ENCODE results near the gene MTUS2. TPM values are rescaled to one million over a fixed set of nuclear protein-coding genes. Genes with fewer than 3 reads are reported as not detected.

Gene MTUS2
- total and polyA plus RNA-seq, 4 donors = under 0.01 to 0.70 (median 0.15) TPM

DNA sequence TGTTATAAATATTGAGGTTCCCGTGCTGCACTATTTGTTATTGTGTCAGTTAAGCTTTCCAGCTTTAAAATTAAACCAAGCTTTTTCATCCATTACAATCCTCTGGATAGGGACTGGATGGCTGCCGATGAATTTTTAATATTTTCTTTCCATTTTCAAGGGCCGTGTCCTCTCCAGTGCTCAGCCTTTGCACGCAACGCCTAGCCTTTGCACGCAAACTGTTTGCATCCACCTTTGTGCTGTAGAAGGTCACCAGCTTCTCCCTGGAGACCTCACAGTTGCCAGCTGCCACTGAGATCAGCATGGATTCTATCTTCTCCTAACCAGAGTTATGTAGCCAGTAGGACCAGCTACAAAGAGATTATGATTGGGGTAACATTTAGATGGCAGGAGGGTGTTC lies 534.9 kb downstream of the MTUS2 start:
- Histone ChIP-seq H3K9ac (ENCODE audit: low read depth in 1 of 2, low read length in 2 of 2) (no peak overlapping the region), H3K9me3 (ENCODE audit: control insufficient read depth in 4 of 4, low read length in 3 of 4) (no peaks in the 10 kb centered on the region), H3K27ac (ENCODE audit: low read depth in 1 of 2, low read length in 2 of 2) (no peak overlapping the region), H3K27me3 (ENCODE audit: control insufficient read depth in 4 of 4, insufficient read depth in 4 of 4, low read length in 3 of 4) (no peaks in the 10 kb centered on the region), H3K4me3 (ENCODE audit: low read depth in 1 of 3, low read length in 3 of 3) (no peak overlapping the region), H3K36me3 (ENCODE audit: control insufficient read depth in 4 of 4, insufficient read depth in 3 of 4, low read depth in 1 of 4, low read length in 3 of 4) (no peaks in the 10 kb centered on the region), H3K4me1 (ENCODE audit: control insufficient read depth in 4 of 4, insufficient read depth in 4 of 4, low read length in 3 of 4) (no peaks in the 10 kb centered on the region)
- TF ChIP-seq, protein P1, sequence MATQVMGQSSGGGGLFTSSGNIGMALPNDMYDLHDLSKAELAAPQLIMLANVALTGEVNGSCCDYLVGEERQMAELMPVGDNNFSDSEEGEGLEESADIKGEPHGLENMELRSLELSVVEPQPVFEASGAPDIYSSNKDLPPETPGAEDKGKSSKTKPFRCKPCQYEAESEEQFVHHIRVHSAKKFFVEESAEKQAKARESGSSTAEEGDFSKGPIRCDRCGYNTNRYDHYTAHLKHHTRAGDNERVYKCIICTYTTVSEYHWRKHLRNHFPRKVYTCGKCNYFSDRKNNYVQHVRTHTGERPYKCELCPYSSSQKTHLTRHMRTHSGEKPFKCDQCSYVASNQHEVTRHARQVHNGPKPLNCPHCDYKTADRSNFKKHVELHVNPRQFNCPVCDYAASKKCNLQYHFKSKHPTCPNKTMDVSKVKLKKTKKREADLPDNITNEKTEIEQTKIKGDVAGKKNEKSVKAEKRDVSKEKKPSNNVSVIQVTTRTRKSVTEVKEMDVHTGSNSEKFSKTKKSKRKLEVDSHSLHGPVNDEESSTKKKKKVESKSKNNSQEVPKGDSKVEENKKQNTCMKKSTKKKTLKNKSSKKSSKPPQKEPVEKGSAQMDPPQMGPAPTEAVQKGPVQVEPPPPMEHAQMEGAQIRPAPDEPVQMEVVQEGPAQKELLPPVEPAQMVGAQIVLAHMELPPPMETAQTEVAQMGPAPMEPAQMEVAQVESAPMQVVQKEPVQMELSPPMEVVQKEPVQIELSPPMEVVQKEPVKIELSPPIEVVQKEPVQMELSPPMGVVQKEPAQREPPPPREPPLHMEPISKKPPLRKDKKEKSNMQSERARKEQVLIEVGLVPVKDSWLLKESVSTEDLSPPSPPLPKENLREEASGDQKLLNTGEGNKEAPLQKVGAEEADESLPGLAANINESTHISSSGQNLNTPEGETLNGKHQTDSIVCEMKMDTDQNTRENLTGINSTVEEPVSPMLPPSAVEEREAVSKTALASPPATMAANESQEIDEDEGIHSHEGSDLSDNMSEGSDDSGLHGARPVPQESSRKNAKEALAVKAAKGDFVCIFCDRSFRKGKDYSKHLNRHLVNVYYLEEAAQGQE (IDR thresholded peaks at IDR 0.05) = no peak
- no peak for TF ChIP-seq HNF4A (conservative IDR thresholded peaks at IDR 0.05)
- WGBS = 86% methylated on average over 6 of the region's 6 CpGs
- DNase-seq (ENCODE audit: low spot score) = no peak

DNA sequence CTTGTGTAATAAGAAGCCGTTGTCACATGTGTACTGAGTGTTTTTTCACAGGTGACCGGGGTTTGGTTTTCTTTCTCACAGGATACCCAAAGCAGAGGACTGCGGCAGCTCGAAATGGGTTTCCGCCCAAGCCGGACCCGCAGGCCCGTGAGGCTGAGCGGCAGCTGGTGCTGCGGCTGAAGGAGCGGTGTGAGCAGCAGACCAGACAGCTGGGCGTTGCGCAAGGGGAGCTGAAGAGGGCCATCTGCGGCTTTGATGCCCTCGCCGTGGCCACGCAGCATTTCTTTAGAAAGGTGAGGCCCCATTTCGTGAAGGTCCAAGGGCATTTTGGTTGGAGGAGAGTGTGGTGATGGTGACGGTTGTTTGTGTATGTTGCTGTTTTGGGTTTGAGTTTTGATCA lies 539.0 kb downstream of the MTUS2 start:
- TF ChIP-seq HNF4G (IDR thresholded peaks at IDR 0.05) (no peak), HNF4A (conservative IDR thresholded peaks at IDR 0.05) (no peak), FOXA2 (IDR thresholded peaks at IDR 0.05) (no peak), YY1 (IDR thresholded peaks at IDR 0.05) (no peak), TAF1 (conservative IDR thresholded peaks at IDR 0.05) (no peak), FOXA1 (IDR thresholded peaks at IDR 0.05) (no peak), RAD21 (IDR thresholded peaks at IDR 0.05) (no peak), RXRA (IDR thresholded peaks at IDR 0.05) (no peak), NR2F2 (IDR thresholded peaks at IDR 0.05) (no peak), JUND (IDR thresholded peaks at IDR 0.05) (no peak), EGR1 (IDR thresholded peaks at IDR 0.05; ENCODE audit: low read depth in 2 of 2) (no peak), GABPA (IDR thresholded peaks at IDR 0.05 in 1 of 2, conservative IDR thresholded peaks at IDR 0.05 in 1 of 2) (no peak), SP1 (IDR thresholded peaks at IDR 0.05) (no peak)
- TF ChIP-seq, protein P2, sequence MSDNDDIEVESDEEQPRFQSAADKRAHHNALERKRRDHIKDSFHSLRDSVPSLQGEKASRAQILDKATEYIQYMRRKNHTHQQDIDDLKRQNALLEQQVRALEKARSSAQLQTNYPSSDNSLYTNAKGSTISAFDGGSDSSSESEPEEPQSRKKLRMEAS (IDR thresholded peaks at IDR 0.05) = no peak
- TF ChIP-seq, protein P3, sequence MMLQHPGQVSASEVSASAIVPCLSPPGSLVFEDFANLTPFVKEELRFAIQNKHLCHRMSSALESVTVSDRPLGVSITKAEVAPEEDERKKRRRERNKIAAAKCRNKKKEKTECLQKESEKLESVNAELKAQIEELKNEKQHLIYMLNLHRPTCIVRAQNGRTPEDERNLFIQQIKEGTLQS (IDR thresholded peaks at IDR 0.05) = no peak
- TF ChIP-seq, protein P4, sequence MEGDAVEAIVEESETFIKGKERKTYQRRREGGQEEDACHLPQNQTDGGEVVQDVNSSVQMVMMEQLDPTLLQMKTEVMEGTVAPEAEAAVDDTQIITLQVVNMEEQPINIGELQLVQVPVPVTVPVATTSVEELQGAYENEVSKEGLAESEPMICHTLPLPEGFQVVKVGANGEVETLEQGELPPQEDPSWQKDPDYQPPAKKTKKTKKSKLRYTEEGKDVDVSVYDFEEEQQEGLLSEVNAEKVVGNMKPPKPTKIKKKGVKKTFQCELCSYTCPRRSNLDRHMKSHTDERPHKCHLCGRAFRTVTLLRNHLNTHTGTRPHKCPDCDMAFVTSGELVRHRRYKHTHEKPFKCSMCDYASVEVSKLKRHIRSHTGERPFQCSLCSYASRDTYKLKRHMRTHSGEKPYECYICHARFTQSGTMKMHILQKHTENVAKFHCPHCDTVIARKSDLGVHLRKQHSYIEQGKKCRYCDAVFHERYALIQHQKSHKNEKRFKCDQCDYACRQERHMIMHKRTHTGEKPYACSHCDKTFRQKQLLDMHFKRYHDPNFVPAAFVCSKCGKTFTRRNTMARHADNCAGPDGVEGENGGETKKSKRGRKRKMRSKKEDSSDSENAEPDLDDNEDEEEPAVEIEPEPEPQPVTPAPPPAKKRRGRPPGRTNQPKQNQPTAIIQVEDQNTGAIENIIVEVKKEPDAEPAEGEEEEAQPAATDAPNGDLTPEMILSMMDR (IDR thresholded peaks at IDR 0.05; ENCODE audit: low read depth, low read length, missing input control) = no peak
- TF ChIP-seq, protein P5, sequence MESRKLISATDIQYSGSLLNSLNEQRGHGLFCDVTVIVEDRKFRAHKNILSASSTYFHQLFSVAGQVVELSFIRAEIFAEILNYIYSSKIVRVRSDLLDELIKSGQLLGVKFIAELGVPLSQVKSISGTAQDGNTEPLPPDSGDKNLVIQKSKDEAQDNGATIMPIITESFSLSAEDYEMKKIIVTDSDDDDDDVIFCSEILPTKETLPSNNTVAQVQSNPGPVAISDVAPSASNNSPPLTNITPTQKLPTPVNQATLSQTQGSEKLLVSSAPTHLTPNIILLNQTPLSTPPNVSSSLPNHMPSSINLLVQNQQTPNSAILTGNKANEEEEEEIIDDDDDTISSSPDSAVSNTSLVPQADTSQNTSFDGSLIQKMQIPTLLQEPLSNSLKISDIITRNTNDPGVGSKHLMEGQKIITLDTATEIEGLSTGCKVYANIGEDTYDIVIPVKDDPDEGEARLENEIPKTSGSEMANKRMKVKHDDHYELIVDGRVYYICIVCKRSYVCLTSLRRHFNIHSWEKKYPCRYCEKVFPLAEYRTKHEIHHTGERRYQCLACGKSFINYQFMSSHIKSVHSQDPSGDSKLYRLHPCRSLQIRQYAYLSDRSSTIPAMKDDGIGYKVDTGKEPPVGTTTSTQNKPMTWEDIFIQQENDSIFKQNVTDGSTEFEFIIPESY (IDR thresholded peaks at IDR 0.05) = no peak
- TF ChIP-seq, protein P1 (IDR thresholded peaks at IDR 0.05) = no peak
- Histone ChIP-seq H3K36me3 (ENCODE audit: control insufficient read depth in 4 of 4, insufficient read depth in 3 of 4, low read depth in 1 of 4, low read length in 3 of 4) (no peaks in the 10 kb centered on the region), H3K9ac (ENCODE audit: low read depth in 1 of 2, low read length in 2 of 2) (no peak overlapping the region), H3K27me3 (ENCODE audit: control insufficient read depth in 4 of 4, insufficient read depth in 4 of 4, low read length in 3 of 4) (no peaks in the 10 kb centered on the region), H3K4me1 (ENCODE audit: control insufficient read depth in 4 of 4, insufficient read depth in 4 of 4, low read length in 3 of 4) (peaks cover 0 to 2% (median 0%) of the 10 kb centered on the region in 4 donors), H3K27ac (ENCODE audit: low read depth in 1 of 2, low read length in 2 of 2) (no peak overlapping the region), H3K9me3 (ENCODE audit: control insufficient read depth in 4 of 4, low read length in 3 of 4) (no peaks in the 10 kb centered on the region), H3K4me3 (ENCODE audit: low read depth in 1 of 3, low read length in 3 of 3) (no peak overlapping the region)
- WGBS = 95% methylated on average over 19 of the region's 19 CpGs
- DNase-seq (ENCODE audit: low spot score) = no peak
